Ovary (tissue), 3 donors: ENCODE measurements around the gene FLNC.

Experiments
- CTCF ChIP-seq, 3 donors: fragments of 450-650 bp in 2 of 3; fragments of 200-600 bp in 1 of 3; IDR thresholded peaks; one replicate each; pipeline versions ENCODE4 v1.5.1 to v1.8.0; 2016 to 2022; ENCODE audit warnings: antibody characterized with exemption in 3 of 3, mild to moderate bottlenecking in 1 of 3
- EP300 ChIP-seq: sonication (generic); formaldehyde crosslinking; IDR thresholded peaks from one replicate; pipeline ENCODE4 v1.6.1; 2017; ENCODE audit warnings: antibody characterized with exemption
- POLR2A ChIP-seq: fragments of 450-650 bp; IDR thresholded peaks from one replicate; pipeline ENCODE4 v1.6.1; 2017; ENCODE audit warnings: antibody characterized with exemption, mild to moderate bottlenecking, moderate library complexity
- donor health status: DM: no; HTN: no; CAD: no.

- TF ChIP-seq POLR2A (no peak), CTCF (IDR thresholded peaks at IDR 0.05) (no peak), EP300 (no peak)
These were observed 22.5 kb downstream of the FLNC start for GRCh38 chr7:128852537-128853254.
